IMR-90 (cell line): ENCODE measurements around the gene HOXB6.

ENCODE experiments used
- BHLHE40 ChIP-seq: fragments of 150-350 bp; IDR thresholded peaks from 2 replicates; pipeline ENCODE4 v1.6.1; 2016; ENCODE audit warnings: mild to moderate bottlenecking, low read depth, low read length
- CHD1 ChIP-seq: IDR thresholded peaks from 2 replicates; pipeline ENCODE4 v1.6.1; 2012; ENCODE audit warnings: low read depth, low read length, improper control_type of control experiment
- CTCF ChIP-seq: conservative IDR thresholded peaks from 2 replicates; pipeline ENCODE4 v1.5.1; 2012; ENCODE audit warnings: mild to moderate bottlenecking, low read depth, low read length, improper control_type of control experiment
- MAFK ChIP-seq: IDR thresholded peaks from 2 replicates; pipeline ENCODE4 v1.6.1; 2012; ENCODE audit warnings: low read depth, low read length, improper control_type of control experiment
- MAZ ChIP-seq: IDR thresholded peaks from 2 replicates; pipeline ENCODE4 v1.6.1; 2012; ENCODE audit warnings: low read depth, mild to moderate bottlenecking, low read length, improper control_type of control experiment, moderate library complexity, borderline replicate concordance
- NFE2L2 ChIP-seq: fragments of 150-350 bp; IDR thresholded peaks from 2 replicates; pipeline ENCODE4 v1.6.1; 2016; ENCODE audit warnings: low read depth, mild to moderate bottlenecking, low read length
- POLR2A ChIP-seq: IDR thresholded peaks from 2 replicates; pipeline ENCODE4 v1.6.1; 2012; ENCODE audit warnings: mild to moderate bottlenecking, low read depth, low read length
- RAD21 ChIP-seq: IDR thresholded peaks from 2 replicates; pipeline ENCODE4 v1.6.1; 2012; ENCODE audit warnings: low read length, improper control_type of control experiment
- RCOR1 ChIP-seq: IDR thresholded peaks from 2 replicates; pipeline ENCODE4 v1.6.1; 2012; ENCODE audit warnings: mild to moderate bottlenecking, low read length, improper control_type of control experiment; ENCODE audit not compliant: insufficient replicate concordance
- RFX5 ChIP-seq: IDR thresholded peaks from 2 replicates; pipeline ENCODE4 v1.8.0; 2012; ENCODE audit warnings: low read depth, mild to moderate bottlenecking, low read length, moderate library complexity
- SMC3 ChIP-seq: fragments of 150-350 bp; IDR thresholded peaks from 2 replicates; pipeline ENCODE4 v1.6.1; 2016; ENCODE audit warnings: low read depth, mild to moderate bottlenecking, antibody characterized with exemption, low read length, moderate library complexity
- USF2 ChIP-seq: fragments of 150-350 bp; IDR thresholded peaks from 2 replicates; pipeline ENCODE4 v1.6.1; 2017; ENCODE audit warnings: mild to moderate bottlenecking, antibody characterized with exemption, low read length, low read depth

GRCh38 chr17:48593126-48593829 lies 11.5 kb downstream of the HOXB6 start, which contains the start of gene HOXB5:
- no peak for TF ChIP-seq CTCF
- TF ChIP-seq BHLHE40 = no peak
- TF ChIP-seq USF2 = no peak
- TF ChIP-seq NFE2L2 = no peak
- TF ChIP-seq POLR2A = no peak
- TF ChIP-seq RAD21 = no peak
- TF ChIP-seq MAFK = no peak
- no peak for TF ChIP-seq RFX5
- TF ChIP-seq MAZ = no peak
- TF ChIP-seq SMC3 = no peak
- no peak for TF ChIP-seq RCOR1
- TF ChIP-seq CHD1 = no peak; the same call in 1 of the 2 replicates
